H9 (cell line): ENCODE measurements around the gene VSIR. TPM values are rescaled to one million over a fixed set of nuclear protein-coding genes. Genes with fewer than 3 reads are reported as not detected.
A peak's percentile ranks its signal among the peaks of the same experiment; 100 is the strongest.

Experiments
- DNase-seq: peaks from one replicate; pipeline ENCODE4 v3.0.0-alpha.2; 2017
- H2AFZ ChIP-seq: one replicate; pipeline ENCODE4 v1.6.1; 2013; ENCODE audit warnings: mild to moderate bottlenecking, low read length, control low read depth, moderate library complexity
- H2AK5ac ChIP-seq: 2 replicates; pipeline ENCODE4 v1.6.1; 2013; ENCODE audit warnings: low read length, control low read depth, mixed read lengths; ENCODE audit not compliant: insufficient read length
- H2BK120ac ChIP-seq: one replicate; pipeline ENCODE4 v1.6.1; 2013; ENCODE audit warnings: low read depth, mild to moderate bottlenecking, low read length, control low read depth, inconsistent platforms; ENCODE audit not compliant: poor library complexity, severe bottlenecking
- H2BK12ac ChIP-seq: 2 replicates; pipeline ENCODE4 v1.6.1; 2013; ENCODE audit warnings: low read length, control low read depth, mixed read lengths, low read depth; ENCODE audit not compliant: insufficient read length
- H2BK15ac ChIP-seq: 2 replicates; pipeline ENCODE4 v1.6.1; 2013; ENCODE audit warnings: low read depth, low read length, control low read depth
- H2BK20ac ChIP-seq: one replicate; pipeline ENCODE4 v1.6.1; 2013; ENCODE audit warnings: low read depth, mild to moderate bottlenecking, low read length, control low read depth, inconsistent platforms; ENCODE audit not compliant: poor library complexity, severe bottlenecking
- H2BK5ac ChIP-seq: 2 replicates; pipeline ENCODE4 v1.6.1; 2013; ENCODE audit warnings: low read length, control low read depth, mixed read lengths; ENCODE audit not compliant: insufficient read length
- H3K14ac ChIP-seq: 2 replicates; pipeline ENCODE4 v1.6.1; 2013; ENCODE audit warnings: low read length, control low read depth; ENCODE audit not compliant: insufficient read depth
- H3K18ac ChIP-seq: 2 replicates; pipeline ENCODE4 v1.6.1; 2013; ENCODE audit warnings: low read depth, mild to moderate bottlenecking, mixed read lengths, low read length, control low read depth; ENCODE audit not compliant: insufficient read length
- H3K23ac ChIP-seq: 2 replicates; pipeline ENCODE4 v1.6.1; 2013; ENCODE audit warnings: low read length, control low read depth, mixed read lengths, low read depth; ENCODE audit not compliant: insufficient read length
- H3K23me2 ChIP-seq: 2 replicates; pipeline ENCODE4 v1.6.1; 2013; ENCODE audit warnings: low read depth, mild to moderate bottlenecking, mixed read lengths, low read length, control low read depth; ENCODE audit not compliant: insufficient read length, poor library complexity, severe bottlenecking
- H3K27ac ChIP-seq: 2 replicates; pipeline ENCODE4 v1.5.1; 2013; ENCODE audit warnings: low read length, control low read depth, mixed read lengths, low read depth; ENCODE audit not compliant: insufficient read length
- H3K27me3 ChIP-seq: 2 replicates; pipeline ENCODE4 v1.6.1; 2013; ENCODE audit warnings: low read length, control low read depth, inconsistent platforms; ENCODE audit not compliant: insufficient read depth
- H3K4ac ChIP-seq: 2 replicates; pipeline ENCODE4 v1.6.1; 2013; ENCODE audit warnings: low read depth, mild to moderate bottlenecking, control low read depth, inconsistent platforms, low read length, moderate library complexity
- H3K4me1 ChIP-seq: 2 replicates; pipeline ENCODE4 v1.6.1; 2013; ENCODE audit warnings: low read length, control low read depth, inconsistent platforms; ENCODE audit not compliant: insufficient read depth
- H3K4me2 ChIP-seq: 2 replicates; pipeline ENCODE4 v1.6.1; 2013; ENCODE audit warnings: low read length, control low read depth, mixed read lengths; ENCODE audit not compliant: insufficient read length, insufficient read depth
- H3K56ac ChIP-seq: 2 replicates; pipeline ENCODE4 v1.6.1; 2013; ENCODE audit warnings: low read depth, mild to moderate bottlenecking, mixed read lengths, low read length, control low read depth; ENCODE audit not compliant: insufficient read length
- H3K79me1 ChIP-seq: 2 replicates; pipeline ENCODE4 v1.6.1; 2013; ENCODE audit warnings: low read depth, mild to moderate bottlenecking, moderate library complexity, low read length, control low read depth, inconsistent platforms; ENCODE audit not compliant: insufficient read depth, poor library complexity, severe bottlenecking
- H3K79me2 ChIP-seq: 2 replicates; pipeline ENCODE4 v1.6.1; 2013; ENCODE audit warnings: low read length, control low read depth, inconsistent platforms; ENCODE audit not compliant: insufficient read depth
- H3K9ac ChIP-seq: 2 replicates; pipeline ENCODE4 v1.6.1; 2013; ENCODE audit warnings: low read length, control low read depth, mixed read lengths; ENCODE audit not compliant: insufficient read length; ENCODE audit errors: extremely low read depth
- H3K9me3 ChIP-seq: one replicate; pipeline ENCODE4 v1.6.1; 2013; ENCODE audit warnings: low read depth, low read length, inconsistent platforms; ENCODE audit not compliant: control insufficient read depth
- H3T11ph ChIP-seq: one replicate; pipeline ENCODE4 v1.6.1; 2013; ENCODE audit warnings: mild to moderate bottlenecking, low read length, control low read depth, inconsistent platforms
- H4K20me1 ChIP-seq: one replicate; pipeline ENCODE4 v1.6.1; 2013; ENCODE audit not compliant: control insufficient read depth, insufficient read length, insufficient read depth
- H4K5ac ChIP-seq: 2 replicates; pipeline ENCODE4 v1.6.1; 2013; ENCODE audit warnings: low read depth, mild to moderate bottlenecking, mixed read lengths, low read length, control low read depth; ENCODE audit not compliant: insufficient read length
- H4K8ac ChIP-seq: replicated peaks from 2 replicates; pipeline ENCODE4 v1.6.1; 2013; ENCODE audit warnings: low read length, control low read depth, mixed read lengths, low read depth; ENCODE audit not compliant: insufficient read length
- H4K91ac ChIP-seq: 2 replicates; pipeline ENCODE4 v1.6.1; 2013; ENCODE audit warnings: low read depth, mild to moderate bottlenecking, moderate library complexity, mixed read lengths, low read length, control low read depth; ENCODE audit not compliant: insufficient read length
- H3K27ac Mint-ChIP-seq, 3 experiments: 2 replicates in 2 of 3; 3 replicates in 1 of 3; pipeline ENCODE4 v1.8.0; 2020 to 2021; ENCODE audit warnings: mixed read lengths in 3 of 3, mild to moderate bottlenecking in 1 of 3, moderate library complexity in 1 of 3
- H3K27me3 Mint-ChIP-seq: 2 replicates; pipeline ENCODE4 v1.8.0; 2021; ENCODE audit warnings: low read depth, mild to moderate bottlenecking, moderate library complexity, mixed read lengths
- H3K36me3 Mint-ChIP-seq, 3 experiments: 2 replicates in 2 of 3; 3 replicates in 1 of 3; pipeline ENCODE4 v1.8.0; 2020 to 2021; ENCODE audit warnings: low read depth in 3 of 3, mixed read lengths in 3 of 3; ENCODE audit not compliant: insufficient read depth in 1 of 3
- H3K4me1 Mint-ChIP-seq, 2 experiments: 2 replicates each; pipeline ENCODE4 v1.8.0; 2020; ENCODE audit warnings: mixed read lengths in 2 of 2
- H3K4me3 Mint-ChIP-seq, 2 experiments: 2 replicates in 1 of 2; 3 replicates in 1 of 2; pipeline ENCODE4 v1.8.0; 2020 to 2021; ENCODE audit warnings: mild to moderate bottlenecking in 2 of 2, mixed read lengths in 2 of 2, moderate library complexity in 1 of 2
- H3K9me3 Mint-ChIP-seq, 2 experiments: 2 replicates in 1 of 2; 3 replicates in 1 of 2; pipeline ENCODE4 v1.8.0; 2020; ENCODE audit warnings: mild to moderate bottlenecking in 2 of 2, mixed read lengths in 2 of 2, moderate library complexity in 1 of 2
- WGBS: extraction: QIAGEN DNeasy Blood & Tissue Kit; methylation state at CpG from one replicate; pipeline ENCODE4 v1.1.7; 2013; ENCODE audit warnings: missing lambda C conversion rate, low lambda C conversion rate, mixed read lengths; ENCODE audit not compliant: insufficient read length; ENCODE audit errors: extremely low coverage; 5-methylcytosine and 5-hydroxymethylcytosine counted together
- total RNA-seq: library from RNA; stranded (reverse); gene quantifications from 2 replicates; pipeline ENCODE4 v1.2.1, GENCODE V29; 2021
- TF ChIP-seq, protein P1 (sequence below): fragments of 200-600 bp; sonication (generic); conservative IDR thresholded peaks from 3 replicates; pipeline ENCODE4 v1.8.0; 2021; ENCODE audit warnings: antibody characterized with exemption, mild to moderate bottlenecking

VSIR gene
- total RNA-seq, 1 experiment from 2014 or later, result 0.11 TPM

DNA sequence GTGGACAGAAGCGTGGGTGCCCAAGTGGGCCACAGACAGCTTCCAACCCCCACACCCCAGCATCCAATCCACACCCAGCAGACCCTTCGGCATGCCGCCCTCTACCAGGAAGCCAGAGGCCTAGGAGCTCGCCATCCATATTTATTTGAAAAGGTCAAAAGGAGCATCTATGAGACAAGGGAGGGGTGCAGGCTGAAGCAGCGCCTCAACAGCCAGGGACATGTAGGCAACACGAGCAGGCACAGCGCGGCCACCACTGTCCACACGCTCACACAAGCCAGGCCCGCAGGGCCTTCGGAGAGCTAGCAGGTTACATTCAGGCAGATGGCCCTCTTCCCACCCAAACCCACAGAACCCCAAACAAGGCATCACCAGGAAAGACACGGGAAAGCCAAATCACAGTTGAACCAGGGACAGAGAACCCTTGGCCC, 43.1 kb upstream of the VSIR start:
- H2BK20ac ChIP-seq, result no peak overlapping the region
- Mint-ChIP-seq H3K4me3 (no peak overlapping the region), H3K9me3 (no peaks in the 10 kb centered on the region), H3K27ac (0 out of 7 replicates have a peak overlapping the region, but pooled peaks of 1 of the 3 experiments have one; percentile 35), H3K27me3 (no peaks in the 10 kb centered on the region), H3K4me1 (peaks cover 0 to 2% of the 10 kb centered on the region in 2 experiments; a peak in 1 of 4 replicates), H3K36me3 (peaks cover 30 to 68% (median 66%) of the 10 kb centered on the region in 3 experiments; a peak in 6 of 7 replicates)
- no peaks in the 10 kb centered on the region for H3K9me3 ChIP-seq
- H4K91ac ChIP-seq, result no peak overlapping the region
- no peak overlapping the region for H2AK5ac ChIP-seq
- no peak overlapping the region for H3K4me2 ChIP-seq
- no peak overlapping the region for H4K8ac ChIP-seq
- H4K5ac ChIP-seq, result no peak overlapping the region
- no peaks in the 10 kb centered on the region for H3K27me3 ChIP-seq
- H2BK12ac ChIP-seq, result no peak overlapping the region
- no peak overlapping the region for H3K4ac ChIP-seq
- no peak overlapping the region for H3K23ac ChIP-seq
- no peaks in the 10 kb centered on the region for H4K20me1 ChIP-seq
- H3K23me2 ChIP-seq, result no peaks in the 10 kb centered on the region
- H3K14ac ChIP-seq, result no peak overlapping the region
- no peak overlapping the region for H2BK5ac ChIP-seq
- no peak overlapping the region for H2BK120ac ChIP-seq
- no peak overlapping the region for H3K56ac ChIP-seq
- no peak overlapping the region for H2AFZ ChIP-seq
- no peak overlapping the region for H3K9ac ChIP-seq
- no peak overlapping the region for H3K27ac ChIP-seq
- H3K79me2 ChIP-seq, result no peaks in the 10 kb centered on the region
- DNase-seq, result no peak
- TF ChIP-seq, protein P1, sequence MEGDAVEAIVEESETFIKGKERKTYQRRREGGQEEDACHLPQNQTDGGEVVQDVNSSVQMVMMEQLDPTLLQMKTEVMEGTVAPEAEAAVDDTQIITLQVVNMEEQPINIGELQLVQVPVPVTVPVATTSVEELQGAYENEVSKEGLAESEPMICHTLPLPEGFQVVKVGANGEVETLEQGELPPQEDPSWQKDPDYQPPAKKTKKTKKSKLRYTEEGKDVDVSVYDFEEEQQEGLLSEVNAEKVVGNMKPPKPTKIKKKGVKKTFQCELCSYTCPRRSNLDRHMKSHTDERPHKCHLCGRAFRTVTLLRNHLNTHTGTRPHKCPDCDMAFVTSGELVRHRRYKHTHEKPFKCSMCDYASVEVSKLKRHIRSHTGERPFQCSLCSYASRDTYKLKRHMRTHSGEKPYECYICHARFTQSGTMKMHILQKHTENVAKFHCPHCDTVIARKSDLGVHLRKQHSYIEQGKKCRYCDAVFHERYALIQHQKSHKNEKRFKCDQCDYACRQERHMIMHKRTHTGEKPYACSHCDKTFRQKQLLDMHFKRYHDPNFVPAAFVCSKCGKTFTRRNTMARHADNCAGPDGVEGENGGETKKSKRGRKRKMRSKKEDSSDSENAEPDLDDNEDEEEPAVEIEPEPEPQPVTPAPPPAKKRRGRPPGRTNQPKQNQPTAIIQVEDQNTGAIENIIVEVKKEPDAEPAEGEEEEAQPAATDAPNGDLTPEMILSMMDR, result no peak
- no peak overlapping the region for H2BK15ac ChIP-seq
- H3T11ph ChIP-seq, result no peak overlapping the region
- H3K18ac ChIP-seq, result no peak overlapping the region
- WGBS, result no CpG with 5 or more reads among the region's 12 CpGs
- H3K79me1 ChIP-seq, result no peaks in the 10 kb centered on the region
- H3K4me1 ChIP-seq, result no peaks in the 10 kb centered on the region
